GM21619 (cell line): ENCODE results near the gene DDX5.
"Not testable (repeated sequence)": the region's sequence is repeated elsewhere in the genome, so short reads cannot be mapped to it uniquely, and the experiment has no call there.

Experiments
- ATAC-seq: cut with Tn5 transposase; IDR thresholded peaks from one replicate; pipeline ENCODE4 v1.9.1; 2021; ENCODE audit not compliant: unreplicated experiment

The DDX5 gene

GRCh38 chr17:64508683-64509082 is 2.6 kb upstream of the DDX5 start:
- no peak for ATAC-seq

- ATAC-seq, result peak; percentile 19
These were observed 1.3 kb upstream of the DDX5 start for GRCh38 chr17:64507413-64507782.

DNA sequence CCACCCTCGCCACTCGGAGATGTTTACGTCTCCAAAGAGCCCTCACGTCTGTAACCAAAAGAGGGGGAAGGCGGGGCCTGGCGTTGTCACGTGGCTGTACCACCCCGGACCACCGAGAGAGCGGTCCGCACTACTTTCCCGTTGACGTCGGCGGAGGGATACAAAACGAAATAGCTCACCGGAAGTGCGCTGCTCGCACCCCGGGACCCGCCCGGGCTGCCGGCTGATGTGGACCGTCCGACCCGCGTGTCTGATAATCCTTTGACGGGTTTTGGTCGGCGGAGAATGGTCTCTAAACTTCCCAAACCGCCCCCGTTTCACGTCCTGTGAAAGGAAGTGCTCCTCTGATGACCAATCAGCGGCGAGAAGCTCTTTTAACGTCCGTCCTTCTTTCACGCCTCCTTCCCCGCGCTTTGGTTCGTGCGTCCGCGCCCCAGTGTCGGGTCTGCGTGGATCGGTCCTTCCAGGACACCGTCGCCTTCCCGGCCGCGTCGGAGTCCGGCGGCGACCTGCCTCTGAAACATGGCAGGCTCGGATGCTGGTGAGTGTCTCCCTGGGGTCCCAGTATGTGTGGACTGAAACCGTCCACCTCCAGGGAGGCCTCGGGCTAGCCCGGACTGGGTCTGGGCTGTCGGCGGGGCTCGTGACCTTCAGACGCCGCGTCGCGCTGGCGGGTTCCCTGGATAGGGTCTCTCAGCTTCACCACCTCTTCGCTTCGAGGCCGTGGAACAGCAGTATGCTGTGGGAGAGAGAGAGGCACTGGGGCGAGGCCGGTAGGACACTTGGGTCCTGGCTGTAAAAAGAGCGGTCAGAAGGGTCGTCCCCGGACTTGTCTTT is 705 bp upstream of the DDX5 start, which contains the start of gene CEP95:
TSS of gene CEP95 (plus strand) at position 402 of the 837 bp plus-strand sequence. CDS start at position 523, 121 bp downstream.
- peak; percentile 60 for ATAC-seq

DNA sequence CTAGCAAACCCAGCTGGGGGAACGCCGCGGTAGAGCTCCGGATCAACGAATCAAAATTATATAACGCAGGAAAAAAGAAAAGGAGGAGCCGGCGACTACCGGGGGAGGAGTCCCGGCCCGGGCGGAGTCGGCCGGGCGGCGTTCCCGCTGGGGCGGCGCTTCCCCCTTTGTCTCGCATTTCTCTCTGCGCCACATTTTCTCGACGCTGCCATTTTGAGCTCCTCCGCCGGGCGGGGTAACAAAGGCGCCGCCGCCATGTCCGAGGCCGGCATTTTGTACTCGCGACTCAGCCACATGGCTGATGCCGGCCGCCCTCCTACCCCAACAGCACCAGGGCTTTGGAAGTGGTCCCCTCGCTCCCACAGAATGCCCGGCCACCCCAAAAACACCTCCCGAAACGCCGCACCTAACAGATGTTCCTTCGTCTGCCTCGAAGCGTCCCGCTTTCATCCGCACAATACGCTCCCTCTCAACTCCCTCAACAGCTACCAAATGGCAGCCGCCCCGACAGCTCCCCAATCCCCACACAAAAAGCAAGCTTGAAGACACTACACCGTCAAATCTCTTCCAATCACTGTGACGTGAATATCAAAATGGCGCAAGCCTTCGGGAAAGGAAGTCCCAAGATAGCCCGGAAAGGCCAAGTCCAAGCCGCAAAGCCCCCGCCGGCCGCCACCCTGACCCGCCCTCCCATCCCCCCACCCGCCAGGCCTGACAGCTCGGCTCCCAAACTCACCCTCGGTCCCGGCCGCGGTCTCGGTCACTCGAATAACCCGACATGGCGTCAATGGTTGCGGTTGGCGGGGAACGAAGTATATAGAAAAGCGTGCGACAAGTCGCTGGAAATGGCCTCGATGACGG is 519 bp downstream of the DDX5 start:
- ATAC-seq, result no peak

DNA sequence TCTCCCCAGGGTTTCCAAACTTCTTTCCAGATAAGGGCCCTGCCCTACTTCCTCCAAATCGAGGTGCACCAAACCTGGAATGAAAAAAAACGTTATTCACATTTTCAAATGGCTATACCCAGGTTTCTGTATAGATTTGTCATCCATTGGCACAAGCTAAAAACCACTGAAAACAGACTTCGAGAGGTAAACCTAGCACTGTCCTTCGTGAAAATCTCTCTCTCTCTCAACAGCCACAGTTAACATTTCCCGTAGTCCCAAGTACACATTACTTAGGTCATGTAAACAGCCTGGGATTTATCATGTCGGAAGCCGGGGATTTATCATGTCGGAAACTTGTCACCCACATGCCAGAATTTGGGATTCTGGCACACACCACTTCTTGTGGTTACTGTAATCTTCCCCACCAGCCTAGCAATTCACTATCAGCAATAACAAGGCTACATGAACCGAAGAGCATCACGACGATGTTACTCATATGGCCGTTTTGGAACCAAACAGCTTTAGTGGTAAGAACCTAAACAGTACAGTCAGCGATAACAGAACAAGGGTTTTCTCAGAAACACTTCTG is 1.2 kb downstream of the DDX5 start:
- ATAC-seq, result no peak

- no peak for ATAC-seq
These were observed 2.0 kb downstream of the DDX5 start for GRCh38 chr17:64503821-64504768.

GRCh38 chr17:64503341-64503740 is 2.7 kb downstream of the DDX5 start:
- no peak for ATAC-seq

GRCh38 chr17:64502809-64503208 is 3.3 kb downstream of the DDX5 start:
- no peak for ATAC-seq

DNA sequence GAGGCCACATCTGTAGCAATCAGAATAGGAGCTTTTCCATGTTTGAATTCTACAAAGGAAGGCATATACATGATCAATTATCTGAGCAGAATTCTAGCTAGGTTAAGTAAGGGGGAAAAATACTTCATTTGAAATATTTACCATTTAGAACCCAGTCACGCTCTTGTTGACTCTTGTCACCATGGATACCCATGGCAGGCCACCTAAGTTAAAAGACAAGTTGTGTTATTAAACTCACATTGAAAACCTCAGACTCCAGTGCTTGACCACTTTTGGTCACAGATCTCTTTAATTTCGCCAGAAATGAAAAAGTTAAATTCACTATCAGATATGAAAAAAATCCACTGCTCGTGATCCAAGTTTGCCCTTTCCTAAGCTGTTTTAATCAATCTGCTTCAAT is 4.1 kb downstream of the DDX5 start:
- no peak for ATAC-seq

DNA sequence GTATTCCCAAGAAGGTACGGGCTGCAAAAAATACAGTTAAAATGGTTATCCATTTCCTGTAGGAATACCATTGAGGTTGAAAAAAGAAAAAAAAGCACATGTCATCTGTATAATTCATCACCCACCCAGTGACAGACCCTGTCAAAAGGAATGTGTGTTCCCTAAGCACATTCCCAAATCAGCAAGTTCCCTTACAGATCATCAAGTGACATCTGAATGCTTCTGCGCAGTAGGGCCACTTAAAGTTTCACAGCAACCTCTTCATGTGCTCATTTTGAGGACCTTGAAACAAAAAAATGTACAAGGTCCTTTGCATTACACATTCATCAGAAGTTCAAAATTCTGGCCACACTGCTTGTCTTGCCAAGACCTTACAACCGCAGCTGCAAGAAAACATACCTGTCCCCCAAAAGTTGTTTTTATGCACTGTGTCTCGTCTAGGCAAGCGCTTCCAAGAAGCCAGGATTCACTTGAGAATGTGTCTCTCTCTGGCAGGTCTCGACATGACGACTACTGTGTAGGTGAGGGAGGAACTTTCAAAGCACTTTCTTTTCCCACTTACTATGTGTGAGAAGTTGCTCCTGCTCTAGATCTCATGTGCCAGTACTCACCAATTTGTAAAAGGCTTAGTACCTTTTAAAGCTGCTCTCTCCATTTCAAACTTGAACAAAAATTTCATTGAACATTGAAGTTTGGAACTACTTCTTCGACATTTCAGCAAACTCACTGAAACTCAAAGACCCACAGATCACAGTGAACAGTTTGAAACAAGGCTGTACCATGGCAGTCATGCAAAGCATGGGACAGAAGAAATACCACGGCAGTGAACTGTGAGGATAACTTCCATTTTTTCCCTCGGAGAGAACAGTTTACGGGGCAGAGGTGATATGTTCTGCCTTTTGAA is 5.0 kb downstream of the DDX5 start:
- ATAC-seq, result no peak

DNA sequence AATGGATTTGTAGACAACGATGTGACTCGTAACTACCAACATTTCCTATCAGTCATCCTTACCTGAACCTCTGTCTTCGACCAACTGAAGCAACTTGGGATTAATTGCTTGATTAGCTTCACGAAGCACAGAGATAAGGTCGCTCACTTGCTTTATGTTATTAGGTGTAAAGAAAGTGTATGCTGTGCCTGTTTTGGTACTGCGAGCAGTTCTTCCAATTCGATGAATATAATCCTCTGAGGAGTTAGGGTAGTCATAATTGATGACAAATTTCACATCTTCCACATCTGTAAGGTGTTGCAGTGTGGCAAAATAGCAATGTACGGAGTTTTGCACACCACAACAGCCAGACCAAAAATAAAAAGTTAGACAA is 5.6 kb downstream of the DDX5 start:
- no peak for ATAC-seq

DNA sequence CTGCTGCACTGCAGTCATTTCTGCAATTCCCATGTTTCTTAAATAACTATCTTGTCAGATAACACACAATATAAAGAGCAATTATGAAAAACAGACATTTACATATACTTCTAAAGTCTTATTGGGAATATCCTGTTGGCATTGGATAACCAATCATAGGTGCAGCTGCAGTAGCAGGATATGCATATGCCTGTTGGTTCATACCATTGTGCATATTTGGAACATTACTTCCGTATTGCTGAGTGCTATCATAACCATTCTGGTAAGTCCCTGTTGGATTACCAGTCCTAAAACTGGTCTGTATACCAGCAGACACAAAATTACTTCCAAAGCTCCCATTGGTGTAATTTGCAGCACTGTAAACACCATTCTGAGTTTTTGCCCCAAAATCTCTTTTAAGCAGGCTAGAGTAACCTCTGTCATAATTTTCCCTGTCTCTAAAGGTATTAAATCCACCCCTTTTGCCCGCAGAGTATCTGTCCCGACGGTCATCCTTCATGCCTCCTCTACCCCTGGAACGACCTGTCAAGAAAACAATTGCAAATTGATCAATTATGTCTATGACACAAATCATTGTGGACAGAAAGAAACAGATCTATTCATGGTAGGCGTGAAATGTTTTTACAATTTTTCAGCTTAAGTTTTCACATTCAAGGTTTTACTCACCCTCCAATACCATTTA is 6.1 kb downstream of the DDX5 start:
- ATAC-seq, result no peak

DNA sequence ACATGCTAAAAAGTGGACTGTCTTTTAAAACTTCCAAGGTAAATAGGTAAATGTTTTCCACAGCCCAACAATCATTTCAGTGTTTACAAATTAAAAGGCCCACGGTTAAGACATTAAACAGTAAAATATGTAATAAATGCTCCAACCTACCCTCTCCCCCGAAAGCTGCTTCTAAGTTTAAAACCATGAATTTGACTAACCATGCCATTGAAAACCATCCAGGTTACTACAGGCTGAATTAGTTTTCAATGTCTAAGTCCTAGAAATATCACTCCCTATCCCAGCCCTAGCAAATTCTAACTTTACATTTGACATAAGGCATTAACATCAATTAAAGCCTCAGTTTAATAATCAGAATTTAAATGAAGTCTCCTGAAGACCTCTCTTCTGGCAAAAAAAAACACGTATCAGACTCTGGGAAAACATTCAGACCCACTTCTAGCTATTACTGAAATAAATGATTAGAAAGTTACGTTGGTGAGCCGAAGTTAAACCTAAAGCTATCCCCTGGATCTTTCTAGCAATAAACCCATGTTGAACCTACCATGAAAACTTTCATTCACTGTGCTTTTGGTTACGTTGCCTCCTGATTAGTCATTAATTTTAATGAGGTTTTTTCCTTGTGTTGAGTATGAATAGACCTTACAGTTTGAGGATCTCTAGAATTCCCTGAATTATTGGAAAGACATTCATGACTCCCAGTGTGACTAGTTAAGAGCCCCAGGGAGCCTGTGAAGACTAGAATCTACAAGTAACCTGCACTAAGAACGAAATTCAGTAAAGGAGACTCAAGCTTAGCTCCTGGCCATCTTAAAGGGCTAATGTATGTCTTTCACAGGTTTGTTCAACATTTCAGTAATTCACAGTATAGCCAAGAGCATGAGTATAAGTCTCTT is 7.5 kb downstream of the DDX5 start:
- ATAC-seq, result no peak

DNA sequence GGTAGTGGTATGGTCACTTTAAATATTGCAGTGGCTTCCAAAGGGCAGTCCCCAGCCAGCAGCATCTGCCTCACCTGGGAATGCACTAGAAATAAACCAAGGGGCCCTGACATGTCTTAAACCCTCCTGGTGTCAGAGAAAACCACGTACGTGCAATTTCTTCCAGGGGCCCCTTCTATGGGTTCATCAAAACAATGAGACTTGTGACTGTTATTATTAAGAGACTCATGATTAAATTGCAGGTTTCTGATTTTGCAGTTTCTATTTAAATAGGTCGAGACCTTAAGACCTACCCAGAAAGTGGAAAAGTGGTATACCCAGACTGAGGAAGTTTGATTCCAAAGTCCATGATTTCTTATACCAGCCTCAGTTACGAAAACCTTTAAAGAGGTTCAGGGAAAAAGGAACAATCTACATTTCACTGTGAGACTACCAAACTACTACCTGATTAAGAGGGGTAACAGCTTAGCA is 8.5 kb downstream of the DDX5 start:
- ATAC-seq, result no peak

DNA sequence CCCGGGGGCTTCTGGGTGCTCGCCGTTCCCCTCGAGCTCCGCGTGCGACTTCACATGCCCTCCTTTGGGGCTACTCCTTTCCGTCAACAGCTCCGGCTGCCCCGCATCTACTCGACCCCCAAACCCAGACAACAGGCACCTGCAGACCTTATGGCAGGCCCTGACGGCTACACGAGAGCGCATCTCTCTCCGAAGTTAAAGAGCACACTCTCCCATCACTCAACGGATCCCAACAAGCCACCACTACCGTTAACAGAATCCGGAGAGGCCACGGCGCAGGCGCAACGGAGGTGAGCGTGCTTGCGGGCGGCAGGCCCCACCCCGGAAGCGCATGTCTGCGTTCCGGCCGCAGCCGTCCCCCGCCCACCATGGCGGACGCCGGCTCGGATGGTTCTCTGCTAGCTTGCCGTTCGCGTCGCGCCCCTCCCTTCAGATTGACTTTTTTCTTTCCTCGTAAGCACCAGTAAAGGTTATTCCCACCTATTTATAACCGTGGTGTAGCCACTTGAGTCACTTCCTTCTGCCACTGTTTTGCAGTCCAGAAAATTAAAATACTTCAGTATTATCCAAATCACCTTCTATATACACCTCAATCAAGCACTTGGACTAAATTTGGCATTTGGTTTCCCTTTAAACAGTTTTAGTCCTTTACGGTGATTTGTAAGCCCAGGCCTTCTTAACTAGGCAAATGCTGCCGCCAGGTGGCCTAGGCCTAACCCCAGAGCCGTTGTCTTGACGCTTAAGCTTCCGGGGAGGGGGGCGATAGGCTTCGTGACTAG is 9.1 kb downstream of the DDX5 start, which contains the start of gene POLG2:
TSS of gene POLG2 (minus strand) at position 269 of the 779 bp plus-strand sequence. CDS start at position 183, 86 bp downstream.
- peak; percentile 65 for ATAC-seq

DNA sequence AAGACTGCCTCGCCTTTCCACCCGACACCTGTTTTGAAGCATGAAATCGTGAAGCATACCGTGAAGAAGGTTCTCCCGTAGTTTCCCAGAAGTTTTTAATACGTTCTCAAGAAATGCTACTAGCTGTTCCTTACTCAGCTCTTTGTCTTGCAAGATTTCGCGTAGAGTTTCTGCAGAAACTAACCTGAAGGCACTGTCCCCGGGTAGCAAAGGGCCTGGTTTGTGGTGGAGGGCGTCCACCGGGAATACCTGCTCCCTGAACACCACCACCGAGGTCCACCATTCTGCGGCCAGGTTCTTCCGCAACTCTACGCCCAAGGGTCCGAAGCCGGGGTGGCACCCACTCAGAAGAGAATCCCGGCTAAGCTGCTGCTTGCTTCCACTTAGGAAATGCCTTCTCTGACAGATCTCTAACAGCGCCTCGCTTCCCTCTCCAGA is 9.7 kb downstream of the DDX5 start:
- ATAC-seq, result no peak

DNA sequence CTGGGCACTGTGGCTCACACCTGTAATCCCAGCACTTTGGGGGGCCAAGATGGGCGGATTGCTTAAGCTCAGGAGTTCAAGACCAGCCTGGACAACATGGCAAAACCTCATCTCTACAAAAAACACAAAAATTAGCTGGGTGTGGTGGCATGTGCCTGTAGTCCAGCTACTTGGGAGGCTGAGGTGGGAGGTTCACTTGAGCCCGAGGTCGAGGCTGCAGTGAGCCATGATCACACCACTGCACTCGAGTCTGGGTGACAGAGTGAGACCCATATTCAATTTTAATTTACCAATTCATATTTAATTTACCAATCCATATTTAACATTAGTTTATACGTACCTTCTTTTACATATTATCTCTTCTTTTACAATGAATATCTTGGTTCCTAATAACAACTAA is 10.8 kb downstream of the DDX5 start:
- not testable (repeated sequence) for ATAC-seq
